ENCODE measurements around the gene RENBP.

The RENBP gene

DNA sequence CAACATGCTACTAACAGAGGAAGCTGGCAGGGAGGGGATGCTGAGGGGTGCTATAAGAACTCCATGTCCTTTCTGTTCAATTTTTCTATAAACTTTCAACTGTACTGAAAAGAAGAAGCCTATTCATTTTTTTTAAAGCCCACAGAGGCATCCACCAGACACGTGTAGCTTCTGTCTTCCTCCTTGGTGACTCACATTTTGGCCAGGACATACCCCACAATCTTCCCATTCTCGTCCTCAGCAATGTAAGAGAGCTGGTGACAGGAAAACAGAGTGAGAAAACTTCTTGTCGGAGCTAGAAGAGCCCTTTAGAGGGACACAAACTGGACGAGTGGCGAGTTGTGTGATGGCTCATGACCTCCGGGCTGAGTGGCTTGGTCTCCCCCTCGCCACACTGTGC is 10.7 kb downstream of the RENBP start:
- no peak for DNase-seq (ENCODE audit: low spot score)

GRCh38 chrX:153932220-153932915 is 12.1 kb downstream of the RENBP start:
- no peak for DNase-seq (ENCODE audit: low spot score)

GRCh38 chrX:153931748-153932147 is 12.7 kb downstream of the RENBP start:
- DNase-seq (ENCODE audit: low spot score) = no peak

DNA sequence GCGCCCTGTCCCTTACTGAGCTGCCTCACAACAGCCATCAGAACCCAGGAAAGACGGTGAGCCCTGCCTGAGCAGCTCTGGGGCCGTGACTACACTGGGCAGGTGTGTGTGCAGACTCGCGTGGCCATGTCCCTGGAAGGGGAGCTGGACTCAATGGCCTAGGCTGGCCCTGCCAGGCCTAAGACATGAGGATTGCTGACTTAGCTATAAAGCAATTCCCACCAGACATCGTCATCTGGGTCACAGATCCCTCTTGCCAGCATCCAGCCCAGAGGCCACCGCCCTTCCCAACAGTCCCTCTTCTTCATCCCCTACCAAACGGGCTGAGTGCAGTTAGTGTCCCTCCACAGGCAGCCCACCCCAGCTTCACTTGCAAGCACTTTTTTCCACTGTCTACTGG is 13.3 kb downstream of the RENBP start:
- no peak for DNase-seq (ENCODE audit: low spot score)

DNA sequence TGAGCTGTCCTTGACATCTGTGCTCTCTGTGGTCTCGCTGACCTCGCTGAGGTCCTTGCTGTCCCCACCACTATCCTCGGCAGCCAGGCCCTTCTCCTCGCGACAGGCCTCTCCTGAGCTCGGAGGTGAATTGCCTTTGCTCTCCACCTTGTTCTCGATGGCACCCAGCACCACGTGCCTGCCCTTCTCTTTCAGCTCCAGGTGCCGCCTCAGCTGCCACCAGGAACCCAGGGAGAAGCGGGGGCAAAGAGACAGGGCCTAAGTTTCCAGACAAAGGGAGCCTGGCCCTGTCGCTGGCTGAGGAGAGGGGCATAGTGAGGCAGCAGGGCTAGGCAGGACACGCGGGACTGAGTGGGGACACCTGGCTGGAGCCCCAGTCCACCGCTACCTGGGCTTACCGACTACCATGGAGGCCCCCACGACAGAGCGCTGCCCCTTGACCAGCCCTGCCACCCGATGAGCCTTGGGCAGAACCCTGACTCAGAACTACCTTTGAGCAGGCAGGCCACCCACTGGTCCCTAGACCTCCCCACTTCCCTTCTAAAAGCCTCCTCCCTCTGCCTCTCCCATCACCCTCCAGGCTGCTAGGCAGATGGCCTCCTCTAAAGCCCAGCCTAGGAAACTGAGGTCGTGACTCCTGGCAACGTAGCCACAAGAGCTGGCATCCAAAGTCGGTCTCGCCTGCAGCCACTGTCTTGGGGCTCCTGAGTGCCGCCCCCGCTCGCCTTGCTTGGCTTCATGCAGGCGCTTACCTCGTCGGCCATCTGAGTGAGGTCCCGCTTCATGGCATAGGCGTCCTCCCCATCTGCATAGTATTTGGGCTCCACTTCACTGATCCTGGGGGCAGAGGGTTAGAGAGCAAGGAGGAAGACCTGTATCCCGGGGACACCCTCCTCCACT is 14.2 kb downstream of the RENBP start:
- no peak for DNase-seq (ENCODE audit: low spot score)

GRCh38 chrX:153929576-153929975 is 14.9 kb downstream of the RENBP start:
- DNase-seq (ENCODE audit: low spot score) = no peak

DNA sequence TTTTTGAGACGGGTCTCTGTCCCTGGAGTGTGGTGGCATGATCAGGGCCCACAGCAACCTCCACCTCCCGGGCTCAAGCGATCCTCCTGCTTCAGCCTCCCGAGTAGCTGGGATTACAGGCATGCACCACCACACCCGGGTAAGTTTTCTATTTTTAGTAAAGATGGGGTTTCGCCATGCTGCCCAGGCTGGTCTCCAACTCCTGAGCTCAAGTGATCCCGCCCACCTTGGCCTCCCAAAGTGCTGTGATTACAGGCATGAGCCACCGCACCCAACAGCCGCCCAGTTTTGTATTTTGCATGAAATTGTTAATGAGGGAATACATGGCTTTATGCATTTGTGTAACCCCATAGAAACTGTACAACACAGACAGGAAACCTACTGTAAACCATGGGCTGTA is 15.6 kb downstream of the RENBP start:
- DNase-seq (ENCODE audit: low spot score) = no peak

GRCh38 chrX:153927922-153928760 is 16.3 kb downstream of the RENBP start:
- peak; percentile 94 for DNase-seq (ENCODE audit: low spot score)

DNA sequence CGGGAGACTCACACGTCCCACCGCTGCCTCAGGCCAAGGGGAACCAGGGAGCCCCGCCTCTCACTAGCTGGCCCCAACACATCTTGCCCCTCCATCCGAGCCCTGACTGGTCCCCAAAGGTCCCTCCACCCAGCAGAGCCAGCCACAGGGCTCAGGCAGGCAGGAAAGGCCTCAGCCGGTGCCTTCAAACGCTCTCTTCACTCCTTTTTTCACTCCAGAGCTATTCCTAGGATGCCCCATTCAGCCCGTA is 16.8 kb downstream of the RENBP start:
- no peak for DNase-seq (ENCODE audit: low spot score)

GRCh38 chrX:153926858-153927671 is 17.4 kb downstream of the RENBP start:
- no peak for DNase-seq (ENCODE audit: low spot score)

DNA sequence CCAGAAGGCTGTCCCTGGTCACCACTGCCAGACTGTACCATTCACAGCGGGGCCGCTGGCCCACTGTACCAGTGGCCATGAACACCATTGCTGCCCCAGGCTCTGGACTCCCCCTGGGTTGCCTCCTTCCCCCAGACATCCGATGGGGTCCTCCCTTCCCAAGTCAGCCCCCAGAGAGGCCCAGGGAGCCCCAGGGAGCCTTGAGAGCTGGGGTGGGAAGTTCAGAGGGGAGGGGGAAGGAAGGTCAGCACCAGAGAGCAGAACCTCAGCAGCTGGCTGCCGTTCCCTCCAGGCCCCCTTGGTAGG is 17.9 kb downstream of the RENBP start:
- no peak for DNase-seq (ENCODE audit: low spot score)

- no peak for DNase-seq (ENCODE audit: low spot score)
Measured at GRCh38 chrX:153925739-153926551, 18.5 kb downstream of the RENBP start, which contains the start of gene ARHGAP4. TSS of gene ARHGAP4 (minus strand) at chrX:153926264. CDS start at chrX:153926202, 62 bp downstream.

- DNase-seq (ENCODE audit: low spot score) = no peak
Measured at GRCh38 chrX:153925387-153925738, 19.1 kb downstream of the RENBP start.

- peak; percentile 70 for DNase-seq (ENCODE audit: low spot score)
Measured at GRCh38 chrX:153924149-153924861, 20.1 kb downstream of the RENBP start.

DNA sequence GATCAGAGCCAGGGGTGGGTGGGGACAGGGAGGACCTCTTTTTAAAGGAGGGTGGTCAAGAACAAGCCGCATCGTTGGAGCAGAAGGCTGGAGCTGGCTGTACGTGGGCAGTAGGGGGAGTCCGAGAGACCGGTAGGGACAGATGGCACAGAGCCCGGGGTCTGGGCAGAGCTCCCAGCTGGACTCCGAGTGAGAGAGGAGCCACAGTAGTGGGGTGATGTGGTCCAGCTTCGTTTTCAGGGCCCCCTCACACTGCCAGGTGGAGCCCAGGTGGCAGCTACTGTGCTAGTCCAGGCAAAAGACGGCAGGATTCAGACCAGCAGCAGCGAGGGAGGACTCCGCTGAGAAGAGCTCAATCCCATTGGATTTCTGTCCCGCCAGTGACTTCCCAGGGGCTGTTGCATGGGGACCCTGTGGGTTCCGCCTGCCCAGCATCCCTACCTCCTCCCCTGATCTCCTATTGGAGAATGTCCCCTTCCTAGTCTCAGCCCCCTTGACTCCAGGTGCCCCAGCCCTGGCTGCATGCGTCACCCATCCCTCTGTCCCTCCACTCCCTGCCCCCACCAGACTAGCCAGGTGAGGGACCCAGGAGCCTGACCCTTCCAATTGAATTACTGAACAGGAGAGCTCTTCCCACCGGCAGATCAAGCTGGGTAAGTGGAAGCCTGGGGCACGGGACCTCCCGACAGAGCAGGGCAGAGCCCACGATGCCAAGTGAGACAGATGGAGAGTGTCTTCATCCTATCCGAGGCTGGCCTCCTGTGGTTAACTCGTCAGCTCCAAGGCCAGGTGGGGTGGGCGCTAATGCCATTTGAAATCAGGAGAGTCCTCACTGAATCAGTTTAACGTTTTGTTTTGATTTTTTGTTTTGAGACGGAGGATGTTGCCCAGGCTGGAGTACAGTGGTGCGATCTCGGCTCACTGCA is 21.2 kb downstream of the RENBP start:
- DNase-seq (ENCODE audit: low spot score) = peak; percentile 84

GRCh38 chrX:153921511-153922446 is 22.7 kb downstream of the RENBP start:
- DNase-seq (ENCODE audit: low spot score) = no peak

DNA sequence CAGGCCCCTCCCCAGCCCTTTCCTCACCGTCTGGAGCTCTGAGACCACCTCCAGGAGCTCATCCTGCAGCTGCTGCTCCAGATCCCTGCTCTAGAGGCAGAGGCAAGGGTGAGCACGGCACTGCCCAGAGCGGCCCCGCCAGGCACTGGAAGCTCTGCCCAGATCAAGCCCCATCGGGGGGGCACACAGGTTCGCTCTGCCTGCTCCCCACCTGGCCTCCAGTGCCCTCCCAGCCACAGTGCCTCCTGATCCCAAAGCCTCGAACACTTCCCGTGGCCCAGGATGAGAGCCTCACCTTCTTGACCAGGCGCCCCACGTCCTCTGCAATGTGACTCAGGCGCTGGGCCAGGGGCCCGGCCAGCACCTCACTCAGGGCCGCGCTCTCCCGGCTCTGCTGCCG is 23.4 kb downstream of the RENBP start:
- DNase-seq (ENCODE audit: low spot score) = no peak

DNA sequence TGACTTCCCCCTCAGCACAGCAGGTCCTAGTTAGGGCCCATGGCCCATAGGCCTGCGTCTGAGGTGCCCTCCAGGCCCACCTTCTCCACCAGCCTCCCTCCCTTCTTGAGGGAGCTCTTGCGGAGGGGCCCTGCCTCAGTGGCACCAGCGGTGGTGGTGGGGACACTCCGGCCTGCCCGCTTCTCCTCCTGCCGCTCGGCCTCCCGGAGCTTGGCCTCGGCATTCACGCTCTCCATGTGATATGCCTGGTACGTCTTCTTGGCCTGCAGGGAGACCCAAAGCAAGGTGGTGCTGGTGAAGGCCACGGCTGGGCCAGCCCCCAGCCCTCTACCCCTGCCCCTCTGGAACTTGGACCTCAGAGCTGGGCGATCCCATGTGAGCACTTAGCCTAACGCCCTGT is 23.9 kb downstream of the RENBP start:
- DNase-seq (ENCODE audit: low spot score) = no peak
